ENCODE results near the gene SLC38A2. TPM values are rescaled to one million over a fixed set of nuclear protein-coding genes. Genes with fewer than 3 reads are reported as not detected.

SLC38A2 gene
- total RNA-seq, 1 experiment from 2014 or later = 453 TPM

DNA sequence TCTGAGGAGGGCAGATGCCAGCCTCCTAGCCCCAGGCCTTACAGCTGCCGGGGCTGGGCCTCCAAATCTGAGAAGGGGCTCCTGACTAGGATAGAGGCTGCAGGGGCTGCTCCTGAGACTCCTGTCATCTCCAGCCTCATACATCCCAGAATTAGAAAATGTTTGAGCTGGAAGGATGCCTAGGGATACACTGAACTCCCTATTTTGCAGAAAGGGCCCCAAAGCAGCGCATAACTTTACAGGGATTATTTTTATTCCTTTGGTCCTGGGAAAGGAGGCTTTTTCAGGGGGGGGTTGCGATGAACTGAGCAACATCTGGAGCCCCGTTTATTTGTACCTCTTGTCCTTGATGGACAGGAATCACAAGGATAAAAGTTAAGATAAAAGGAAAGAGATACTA, 35.9 kb upstream of the SLC38A2 start:
- Mint-ChIP-seq H3K9me3 (no peaks in the 10 kb centered on the region), H3K36me3 (ENCODE audit: insufficient read depth in 1 of 3, low read depth in 3 of 3) (peaks cover 0 to 7% (median 3%) of the 10 kb centered on the region in 3 experiments; a peak in 4 of 7 replicates), H3K4me1 (peaks cover 14 to 17% of the 10 kb centered on the region in 2 experiments), H3K27ac (no peak overlapping the region), H3K4me3 (no peak overlapping the region), H3K27me3 (ENCODE audit: low read depth) (no peaks in the 10 kb centered on the region)
- Histone ChIP-seq H3K14ac (ENCODE audit: insufficient read depth, low read length) (no peak overlapping the region), H2BK20ac (ENCODE audit: low read depth, low read length, poor library complexity, severe bottlenecking) (no peak overlapping the region), H4K5ac (ENCODE audit: insufficient read length, low read depth, low read length) (no peak overlapping the region), H2AFZ (ENCODE audit: low read length) (no peak overlapping the region), H3K27ac (ENCODE audit: insufficient read length, low read depth, low read length) (no peak overlapping the region), H4K8ac (replicated peaks; ENCODE audit: insufficient read length, low read depth, low read length) (no peak overlapping the region), H2BK5ac (ENCODE audit: insufficient read length, low read length) (no peak overlapping the region), H2AK5ac (ENCODE audit: insufficient read length, low read length) (no peak overlapping the region), H3K23ac (ENCODE audit: insufficient read length, low read depth, low read length) (no peak overlapping the region), H3K79me1 (ENCODE audit: insufficient read depth, low read depth, low read length, poor library complexity, severe bottlenecking) (no peaks in the 10 kb centered on the region), H3K9me3 (ENCODE audit: control insufficient read depth, low read depth, low read length) (no peaks in the 10 kb centered on the region), H3K23me2 (ENCODE audit: insufficient read length, low read depth, low read length, poor library complexity, severe bottlenecking) (no peaks in the 10 kb centered on the region), H2BK120ac (ENCODE audit: low read depth, low read length, poor library complexity, severe bottlenecking) (no peak overlapping the region), H2BK15ac (ENCODE audit: low read depth, low read length) (no peak overlapping the region), H3K18ac (ENCODE audit: insufficient read length, low read depth, low read length) (no peak overlapping the region), H3K27me3 (ENCODE audit: insufficient read depth, low read length) (no peaks in the 10 kb centered on the region), H3K56ac (ENCODE audit: insufficient read length, low read depth, low read length) (no peak overlapping the region), H3K9ac (ENCODE audit: extremely low read depth, insufficient read length, low read length) (no peak overlapping the region), H2BK12ac (ENCODE audit: insufficient read length, low read depth, low read length) (no peak overlapping the region), H4K91ac (ENCODE audit: insufficient read length, low read depth, low read length) (no peak overlapping the region), H3K4me2 (ENCODE audit: insufficient read depth, insufficient read length, low read length) (no peak overlapping the region), H3K4me1 (ENCODE audit: insufficient read depth, low read length) (no peaks in the 10 kb centered on the region), H4K20me1 (ENCODE audit: control insufficient read depth, insufficient read depth, insufficient read length) (no peaks in the 10 kb centered on the region), H3K79me2 (ENCODE audit: insufficient read depth, low read length) (0 out of 2 replicates have a peak, but pooled peaks cover 1% of the 10 kb centered on the region), H3K4ac (ENCODE audit: low read depth, low read length) (no peak overlapping the region), H3T11ph (ENCODE audit: low read length) (no peak overlapping the region)
- TF ChIP-seq, protein P1, sequence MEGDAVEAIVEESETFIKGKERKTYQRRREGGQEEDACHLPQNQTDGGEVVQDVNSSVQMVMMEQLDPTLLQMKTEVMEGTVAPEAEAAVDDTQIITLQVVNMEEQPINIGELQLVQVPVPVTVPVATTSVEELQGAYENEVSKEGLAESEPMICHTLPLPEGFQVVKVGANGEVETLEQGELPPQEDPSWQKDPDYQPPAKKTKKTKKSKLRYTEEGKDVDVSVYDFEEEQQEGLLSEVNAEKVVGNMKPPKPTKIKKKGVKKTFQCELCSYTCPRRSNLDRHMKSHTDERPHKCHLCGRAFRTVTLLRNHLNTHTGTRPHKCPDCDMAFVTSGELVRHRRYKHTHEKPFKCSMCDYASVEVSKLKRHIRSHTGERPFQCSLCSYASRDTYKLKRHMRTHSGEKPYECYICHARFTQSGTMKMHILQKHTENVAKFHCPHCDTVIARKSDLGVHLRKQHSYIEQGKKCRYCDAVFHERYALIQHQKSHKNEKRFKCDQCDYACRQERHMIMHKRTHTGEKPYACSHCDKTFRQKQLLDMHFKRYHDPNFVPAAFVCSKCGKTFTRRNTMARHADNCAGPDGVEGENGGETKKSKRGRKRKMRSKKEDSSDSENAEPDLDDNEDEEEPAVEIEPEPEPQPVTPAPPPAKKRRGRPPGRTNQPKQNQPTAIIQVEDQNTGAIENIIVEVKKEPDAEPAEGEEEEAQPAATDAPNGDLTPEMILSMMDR (conservative IDR thresholded peaks at IDR 0.05) = no peak
- WGBS (ENCODE audit: extremely low coverage, insufficient read length, low lambda C conversion rate) = no CpG with 5 or more reads among the region's 4 CpGs
- DNase-seq = no peak
